Hippocampal formation (tissue), 2 donors: ENCODE results near the gene MRPL53.
A peak's percentile ranks its signal among the peaks of the same experiment; 100 is the strongest.
"Not testable (repeated sequence)": the region's sequence is repeated elsewhere in the genome, so short reads cannot be mapped to it uniquely, and the experiment has no call there.

ENCODE experiments used
- DNase-seq, 2 donors: peaks; one replicate each; lab custom pipeline; 2025; lab: John Stamatoyannopoulos, UW

Gene MRPL53

DNA sequence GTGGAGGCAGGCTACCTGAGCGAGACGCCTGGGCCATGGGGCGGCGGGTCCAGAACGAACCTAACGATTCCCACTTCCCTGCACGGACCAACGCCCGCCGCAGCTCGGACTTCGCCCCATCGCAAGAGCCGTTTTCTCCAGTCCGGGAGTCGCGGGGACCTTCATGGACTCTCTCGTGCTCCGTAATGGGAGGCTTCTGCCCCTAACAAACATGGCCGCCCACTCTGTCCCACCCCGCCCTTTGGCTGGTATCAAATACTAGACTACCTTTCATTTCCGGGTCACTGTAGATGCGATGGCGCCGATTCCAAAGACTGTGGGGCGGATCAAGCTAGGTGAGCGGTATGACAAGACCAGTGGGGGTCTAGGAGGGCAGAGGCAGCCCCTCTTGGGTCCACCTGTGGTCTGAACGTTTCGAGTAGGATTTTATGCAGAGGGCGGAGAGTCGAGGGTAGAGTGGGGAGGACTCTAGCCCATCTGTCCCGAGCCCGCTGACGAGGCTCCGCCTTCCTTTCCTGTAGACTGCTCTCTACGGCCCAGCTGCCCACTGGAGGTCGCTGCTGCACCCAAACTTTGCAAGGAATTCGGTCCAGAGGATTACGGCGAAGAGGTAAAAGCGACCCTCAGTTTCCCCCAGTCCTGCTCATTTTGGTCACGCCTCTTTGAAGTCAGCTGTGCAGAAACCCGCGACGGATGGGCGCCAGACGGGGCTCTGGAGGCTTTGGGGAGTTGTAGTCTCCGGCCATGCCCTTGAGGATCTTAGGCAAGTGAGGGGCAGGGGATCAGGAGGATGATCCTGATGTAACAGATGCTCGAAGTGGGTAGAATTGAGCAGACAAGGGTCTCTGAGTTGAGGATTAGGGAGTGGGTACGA, 10.6 kb upstream of the MRPL53 start, which contains the start of the genes CCDC142 and TTC31:
Gene CCDC142 (minus strand): TSS at position 198 of the 874 bp plus-strand sequence. CDS start 161 bp downstream, at position 37.
Gene TTC31 (plus strand): TSS at position 281 of the 874 bp plus-strand sequence. CDS start 15 bp downstream, at position 296.
- peak; percentile 94 to 98 for DNase-seq

DNA sequence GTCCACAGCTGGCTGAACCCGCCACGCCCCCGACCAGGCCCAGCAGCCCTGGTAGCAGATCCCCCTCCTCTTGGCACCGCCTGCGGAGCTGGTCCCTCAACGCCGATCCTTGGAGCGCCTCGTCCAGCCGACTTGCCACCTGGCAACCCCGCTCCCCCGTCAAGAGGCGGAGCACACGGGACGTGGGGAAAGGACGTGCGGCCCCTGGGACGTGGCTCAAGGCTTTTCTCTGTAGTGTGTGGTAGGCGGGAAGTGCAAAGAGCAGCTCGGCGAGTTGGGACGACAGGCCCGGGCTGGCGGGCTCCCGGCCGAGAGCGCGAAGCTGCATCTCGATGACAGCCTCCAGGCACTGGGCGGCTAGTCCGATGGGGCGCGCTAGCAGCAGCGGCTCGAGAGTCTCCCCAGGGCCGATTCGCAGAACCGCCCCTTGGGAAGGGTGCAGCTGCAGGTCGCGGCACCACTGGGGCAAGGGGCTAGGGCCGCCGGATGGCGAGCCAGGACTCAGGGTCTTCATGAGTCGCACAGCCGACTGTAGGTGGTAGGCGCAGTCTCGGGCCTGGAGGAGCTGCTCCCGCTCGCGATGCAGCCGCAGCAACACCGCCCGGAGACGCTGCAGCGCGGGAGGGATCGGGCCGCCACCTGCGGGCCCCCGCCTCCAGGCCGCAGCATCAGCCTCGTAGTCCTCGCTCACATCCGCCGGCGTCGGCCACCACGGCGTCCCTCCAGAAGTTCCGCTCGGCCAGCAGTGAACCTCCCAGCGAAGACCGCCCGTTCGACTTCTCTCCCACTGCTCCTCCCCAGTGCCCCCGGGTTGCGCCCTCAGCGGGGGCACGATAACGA, 9.7 kb upstream of the MRPL53 start:
- DNase-seq = no peak

DNA sequence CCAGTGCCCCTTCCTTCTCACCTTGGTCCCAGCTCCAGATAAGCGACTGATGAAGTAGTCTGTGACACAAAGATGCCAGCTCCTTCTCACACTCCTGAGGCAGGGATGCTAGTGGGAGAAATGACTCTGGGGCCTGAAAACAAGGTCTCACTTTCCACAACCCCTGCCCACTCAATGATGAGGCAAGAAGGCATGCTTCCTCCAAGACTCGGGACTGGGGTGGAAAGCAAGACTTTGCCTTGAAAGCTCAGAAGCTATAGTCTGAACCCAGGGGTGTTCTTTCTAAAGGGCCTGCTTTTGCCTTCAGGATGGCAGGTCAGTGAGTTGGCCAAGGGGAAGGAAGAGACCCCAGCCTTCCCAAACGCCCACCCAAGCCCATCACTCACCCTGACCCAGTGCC, 9.0 kb upstream of the MRPL53 start:
- DNase-seq = no peak

DNA sequence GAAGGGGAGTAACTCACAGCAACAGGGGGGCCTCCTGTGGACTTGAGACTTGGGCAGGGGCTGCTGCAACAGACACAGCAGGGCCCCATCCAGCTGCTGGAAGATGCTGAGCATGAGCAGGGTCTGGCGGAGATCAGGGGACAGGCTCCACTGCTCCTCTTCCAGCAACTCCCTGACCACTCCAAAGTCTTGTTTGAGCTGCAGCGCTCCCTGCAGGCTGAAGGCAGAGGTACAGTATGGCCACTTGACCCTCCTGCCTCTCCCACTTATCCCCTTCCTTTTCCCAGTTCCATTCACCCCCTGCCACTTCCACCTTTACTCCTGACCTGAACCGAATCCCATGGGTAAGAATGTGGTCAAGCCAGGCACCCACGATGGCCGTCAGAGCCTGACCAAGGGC, 2.4 kb upstream of the MRPL53 start:
- no peak for DNase-seq

DNA sequence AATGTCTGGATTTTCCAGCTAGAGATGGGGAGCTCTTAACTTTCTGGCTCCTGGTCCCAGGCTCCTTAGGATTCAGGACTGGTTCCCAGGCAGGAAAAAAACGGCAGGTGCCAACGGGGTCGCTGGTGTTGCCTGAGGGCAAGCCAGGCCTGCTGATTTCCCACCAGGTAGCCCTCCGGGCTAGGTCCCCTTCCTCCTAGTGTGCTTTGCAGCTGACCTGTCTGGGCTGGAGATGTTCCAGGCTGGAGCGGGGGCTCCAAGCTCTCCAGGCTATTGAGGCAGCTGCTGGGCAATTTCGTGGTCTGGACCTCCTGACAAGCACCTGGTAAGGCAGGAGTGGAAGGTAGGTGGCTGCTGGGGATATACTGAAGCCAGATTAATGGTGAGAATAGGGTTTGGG, 2.0 kb upstream of the MRPL53 start:
- DNase-seq = no peak

DNA sequence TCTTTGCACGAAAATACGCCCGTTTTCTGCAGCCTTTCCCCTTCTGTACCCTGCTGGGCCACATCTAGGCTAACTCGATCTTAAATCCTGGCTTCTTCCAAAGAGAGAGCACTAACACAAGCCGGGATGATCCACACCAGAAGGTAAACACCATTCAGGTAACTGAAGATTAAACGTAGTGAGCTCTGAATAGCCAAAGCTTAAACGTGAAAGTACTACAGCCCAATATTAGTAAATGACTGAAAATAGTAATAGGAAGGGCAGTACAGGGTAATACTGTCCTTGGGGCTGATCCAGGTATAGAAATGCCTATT, 422 bp upstream of the MRPL53 start:
- no peak for DNase-seq

DNA sequence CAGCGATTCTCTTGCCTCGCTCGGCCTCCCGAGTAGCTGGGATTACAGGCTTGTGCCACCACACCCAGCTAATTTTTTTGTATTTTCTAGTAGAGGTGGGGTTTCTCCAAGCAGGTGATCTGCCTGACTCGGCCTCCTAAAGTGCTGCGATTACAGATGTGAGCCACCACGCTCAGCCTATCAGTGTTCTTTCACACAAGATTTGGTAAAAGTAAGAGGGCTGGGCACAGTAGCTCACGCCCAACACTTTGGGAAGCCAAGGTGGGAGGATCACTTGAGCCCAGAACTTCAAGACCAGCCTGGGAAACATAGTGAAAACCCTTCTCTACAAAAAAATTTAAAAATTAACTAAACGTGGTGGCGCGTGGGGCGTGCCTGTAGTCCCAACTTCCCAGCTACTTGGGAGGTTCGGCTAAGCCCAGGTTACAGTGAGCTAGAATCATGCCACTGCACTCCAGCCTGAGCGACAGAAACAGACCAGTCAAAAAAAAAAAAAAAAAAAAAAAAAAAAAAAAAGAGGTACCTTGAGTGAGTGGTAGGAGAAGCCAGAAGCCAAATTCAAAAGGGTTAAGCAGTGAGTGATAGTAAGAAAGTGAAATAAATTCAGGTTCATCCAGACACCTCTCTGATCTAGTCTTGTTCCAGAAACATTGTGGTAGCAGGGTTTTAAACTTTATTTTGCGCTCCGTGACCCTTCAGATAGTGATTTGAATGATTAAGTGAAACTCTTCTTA, 981 bp downstream of the MRPL53 start:
- DNase-seq = no peak

DNA sequence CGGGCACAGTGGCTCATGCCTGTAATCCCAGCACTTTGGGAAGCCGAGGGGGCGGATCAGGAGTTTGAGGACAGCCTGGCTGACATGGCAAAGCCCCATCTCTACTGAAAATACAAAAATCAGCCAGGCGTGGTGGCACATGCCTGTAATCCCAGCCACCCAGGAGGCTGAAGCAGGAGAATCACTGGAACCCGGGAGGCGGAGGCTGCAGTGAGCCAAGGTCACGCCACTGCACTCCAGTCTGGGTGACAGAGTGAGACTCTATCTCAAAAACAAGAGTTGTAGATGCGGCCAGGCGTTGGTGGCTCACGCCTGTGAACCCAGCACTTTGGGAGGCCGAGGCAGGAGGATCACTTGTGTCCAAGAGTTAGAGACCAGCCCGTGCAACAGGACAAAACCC, 1.7 kb downstream of the MRPL53 start:
- DNase-seq = not testable (repeated sequence)

DNA sequence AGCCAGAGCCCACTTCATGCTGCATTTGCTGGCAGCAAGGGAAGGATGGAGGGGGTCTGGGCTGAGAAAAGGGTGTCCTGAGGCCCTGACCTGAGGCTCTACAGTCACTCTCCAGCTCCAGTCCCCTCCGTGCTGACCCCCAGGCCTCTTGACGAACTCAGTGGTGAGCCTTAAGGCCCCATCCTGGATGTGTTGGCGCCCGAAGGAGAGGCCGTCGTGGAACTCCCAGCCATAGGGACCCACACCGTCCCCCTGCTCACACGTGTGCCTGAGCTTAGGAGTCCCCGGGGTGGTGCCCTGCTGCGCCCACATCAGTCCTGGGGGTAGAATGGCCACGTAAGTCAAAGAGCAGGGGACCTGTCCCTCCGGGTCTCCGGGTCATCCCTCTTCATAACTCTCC, 8.1 kb downstream of the MRPL53 start:
- no peak for DNase-seq

DNA sequence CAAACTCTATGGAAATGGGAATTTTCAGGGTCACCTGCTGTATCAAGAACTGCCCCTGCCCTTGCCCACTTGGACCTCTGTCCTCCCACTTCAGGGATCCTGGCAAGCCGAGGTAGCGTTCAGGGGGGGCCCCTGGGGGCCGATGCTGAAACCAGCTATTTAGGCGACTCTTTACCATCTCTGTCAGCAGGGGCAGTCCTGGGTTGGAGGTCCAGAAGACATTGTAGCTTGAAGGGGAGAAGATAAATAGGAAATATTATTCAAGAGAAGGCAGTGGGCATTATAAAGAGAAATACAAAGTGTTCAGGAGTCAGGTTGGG, 9.7 kb downstream of the MRPL53 start:
- no peak for DNase-seq

DNA sequence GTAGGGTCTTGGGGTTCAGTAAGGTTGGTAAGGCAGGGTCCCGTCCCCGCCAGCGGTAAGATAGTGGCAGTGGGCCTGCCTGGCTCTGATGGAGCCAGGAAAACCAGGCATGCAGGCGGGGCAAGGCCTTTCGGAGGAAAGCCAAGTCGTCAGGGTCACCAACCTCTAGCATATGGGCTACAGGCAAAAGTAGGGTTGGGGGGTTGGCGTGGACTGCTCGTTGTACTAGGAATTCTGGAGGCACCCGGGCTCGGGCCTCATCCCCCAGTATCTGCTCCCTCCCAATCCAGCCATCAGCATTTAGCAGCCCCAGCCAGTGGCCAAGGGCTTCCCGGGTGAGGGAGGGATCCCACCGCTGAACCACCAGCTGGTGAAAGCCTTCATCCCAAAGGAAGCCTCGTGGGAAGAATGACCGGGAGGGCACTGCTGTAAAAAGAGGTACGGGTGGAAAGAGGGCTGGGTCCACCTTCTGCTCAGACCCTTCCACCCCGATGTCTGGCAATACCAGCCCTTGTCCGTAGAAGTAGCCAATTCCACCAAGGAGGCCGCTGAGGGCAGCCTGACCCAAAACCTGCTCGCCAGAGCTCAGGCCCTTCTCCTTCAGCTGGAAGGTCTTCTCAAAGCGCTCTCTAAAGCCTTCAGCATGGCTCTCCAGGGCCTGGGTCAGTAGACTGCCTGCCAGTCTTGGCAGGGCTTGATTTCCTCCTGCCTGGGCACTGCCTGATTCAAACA, 10.3 kb downstream of the MRPL53 start:
- no peak for DNase-seq

DNA sequence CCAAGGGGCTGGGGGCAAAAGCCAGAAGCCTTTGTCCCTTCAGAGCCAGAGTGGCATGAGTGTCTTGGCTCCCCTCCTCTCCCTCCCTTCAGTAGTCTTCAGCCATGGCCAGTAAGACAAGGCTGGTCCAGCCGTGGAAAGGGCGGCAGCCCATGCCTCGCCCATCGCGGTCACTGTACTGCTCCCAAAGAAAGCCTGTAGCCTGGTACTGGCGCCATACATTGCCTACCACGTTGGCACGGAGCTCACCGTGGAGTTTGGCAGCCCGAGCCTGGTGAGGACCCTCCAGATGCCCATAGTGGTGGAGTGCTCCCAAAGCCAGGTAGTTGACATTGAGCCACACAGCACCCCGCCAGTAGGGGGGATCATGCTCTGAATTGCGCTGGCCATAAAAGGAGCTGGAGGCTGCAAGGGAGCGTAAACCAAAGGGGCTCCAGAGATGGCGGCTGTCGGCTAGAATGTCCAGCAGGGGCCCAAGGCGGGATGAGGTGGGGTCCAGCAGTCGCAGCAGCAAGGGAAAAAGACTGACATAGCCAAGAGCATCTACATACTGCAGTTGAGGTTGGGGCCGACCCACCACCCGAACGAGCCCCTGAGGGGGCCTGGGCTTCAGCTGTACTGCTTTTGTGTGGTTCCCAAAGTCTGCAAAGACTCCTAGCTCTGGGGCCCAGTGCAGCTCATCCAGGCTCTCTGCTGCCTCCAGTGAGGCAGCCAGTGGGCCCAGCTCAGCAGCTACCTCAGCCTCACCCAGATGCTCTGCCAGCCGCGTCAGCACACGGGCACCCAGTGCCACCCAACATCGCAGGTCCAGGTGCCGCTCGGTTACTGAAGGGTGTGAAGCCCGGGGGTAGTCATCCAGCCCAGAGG, 11.1 kb downstream of the MRPL53 start:
- no peak for DNase-seq

DNA sequence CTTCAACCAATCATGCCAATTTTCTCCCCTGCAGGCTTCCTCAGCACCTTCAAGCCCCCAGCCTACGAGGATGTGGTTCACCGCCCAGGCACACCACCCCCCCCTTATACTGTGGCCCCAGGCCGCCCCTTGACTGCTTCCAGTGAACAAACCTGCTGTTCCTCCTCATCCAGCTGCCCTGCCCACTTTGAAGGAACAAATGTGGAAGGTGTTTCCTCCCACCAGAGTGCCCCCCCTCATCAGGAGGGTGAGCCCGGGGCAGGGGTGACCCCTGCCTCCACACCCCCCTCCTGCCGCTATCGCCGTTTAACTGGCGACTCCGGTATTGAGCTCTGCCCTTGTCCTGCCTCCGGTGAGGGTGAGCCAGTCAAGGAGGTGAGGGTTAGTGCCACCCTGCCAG, 12.3 kb downstream of the MRPL53 start:
- DNase-seq = not testable (repeated sequence)

DNA sequence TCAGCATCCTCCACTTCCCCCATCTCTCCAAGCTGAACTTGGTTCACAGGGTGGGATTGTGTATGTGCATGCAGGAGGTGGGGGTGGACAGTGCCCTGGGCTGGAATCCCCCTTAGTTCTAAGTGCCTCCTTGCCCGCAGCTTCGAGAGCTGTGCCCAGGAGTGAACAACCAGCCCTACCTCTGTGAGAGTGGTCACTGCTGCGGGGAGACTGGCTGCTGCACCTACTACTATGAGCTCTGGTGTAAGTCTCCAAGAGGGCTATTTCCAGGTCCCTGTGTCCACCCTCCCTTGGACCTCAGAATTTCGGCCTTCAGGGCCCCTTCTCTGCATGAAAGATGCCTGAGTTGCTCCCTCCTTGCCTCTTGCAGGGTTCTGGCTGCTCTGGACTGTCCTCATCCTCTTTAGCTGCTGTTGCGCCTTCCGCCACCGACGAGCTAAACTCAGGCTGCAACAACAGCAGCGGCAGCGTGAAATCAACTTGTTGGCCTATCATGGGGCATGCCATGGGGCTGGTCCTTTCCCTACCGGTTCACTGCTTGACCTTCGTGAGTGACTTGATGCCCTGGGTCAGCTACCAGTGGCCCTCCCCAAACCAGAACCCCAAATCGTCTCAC, 12.9 kb downstream of the MRPL53 start:
- DNase-seq = not testable (repeated sequence)

DNA sequence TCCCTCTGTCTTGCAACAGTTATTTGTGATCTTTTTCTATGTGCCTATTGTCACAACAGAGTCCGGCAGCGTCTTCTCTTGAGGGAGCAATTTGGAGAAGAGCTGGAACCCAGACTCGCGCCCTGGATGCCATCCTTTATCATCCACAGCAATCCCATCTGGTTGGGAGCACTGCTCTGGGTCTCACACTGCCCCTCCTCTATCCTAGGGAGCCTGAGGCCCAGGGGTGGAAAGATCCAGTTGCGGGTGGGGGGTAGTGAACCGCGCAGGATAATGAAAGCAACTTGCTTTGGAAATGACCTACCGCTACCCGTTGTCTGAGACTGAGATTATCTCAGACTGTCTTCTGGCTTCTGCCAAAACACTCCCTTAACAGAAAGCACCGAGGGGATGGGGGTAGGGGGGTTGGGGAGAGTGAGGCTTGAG, 13.5 kb downstream of the MRPL53 start:
- DNase-seq = no peak

DNA sequence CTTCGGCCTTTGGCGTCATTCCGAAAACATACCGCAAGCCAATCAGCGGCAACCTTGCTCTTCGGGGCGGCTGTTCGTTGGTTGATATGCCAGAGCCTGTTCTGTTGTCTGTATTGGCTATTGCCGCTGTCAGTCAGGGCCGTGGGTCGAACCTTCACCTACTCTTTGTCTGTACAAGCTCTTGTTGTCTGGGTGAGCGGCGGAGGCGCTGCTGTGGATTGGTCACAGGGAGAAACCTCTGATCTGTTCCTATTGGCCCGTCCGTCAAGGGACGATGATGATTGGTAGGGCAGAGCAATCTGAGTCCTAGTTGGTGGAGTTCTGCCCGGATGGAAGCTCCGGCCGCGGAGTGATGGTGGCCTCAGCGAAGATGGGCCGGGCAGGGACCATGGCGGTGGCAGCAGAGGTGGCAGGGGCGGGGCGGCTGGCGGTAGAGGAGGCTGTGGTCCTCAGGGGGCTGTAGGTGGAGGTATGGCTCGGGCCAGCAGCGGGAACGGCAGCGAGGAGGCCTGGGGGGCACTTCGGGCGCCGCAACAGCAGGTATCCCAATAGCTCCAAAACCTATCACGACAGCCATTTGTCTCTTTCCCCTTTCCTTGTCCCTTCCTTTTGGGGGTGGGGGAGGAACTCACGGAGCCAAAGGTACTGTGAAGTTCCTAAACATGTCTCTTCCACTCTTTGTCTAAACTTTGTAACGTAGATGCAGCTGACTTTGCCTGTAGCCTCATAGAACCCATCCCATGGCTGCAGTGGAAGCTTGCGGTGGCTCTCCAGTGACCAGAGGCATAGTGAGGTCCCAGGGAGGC, 14.1 kb downstream of the MRPL53 start, which contains the start of gene WBP1:
Gene WBP1 (plus strand): TSS at position 307 of the 806 bp plus-strand sequence. CDS start 165 bp downstream, at position 472.
- DNase-seq = peak; percentile 99 to 100

DNA sequence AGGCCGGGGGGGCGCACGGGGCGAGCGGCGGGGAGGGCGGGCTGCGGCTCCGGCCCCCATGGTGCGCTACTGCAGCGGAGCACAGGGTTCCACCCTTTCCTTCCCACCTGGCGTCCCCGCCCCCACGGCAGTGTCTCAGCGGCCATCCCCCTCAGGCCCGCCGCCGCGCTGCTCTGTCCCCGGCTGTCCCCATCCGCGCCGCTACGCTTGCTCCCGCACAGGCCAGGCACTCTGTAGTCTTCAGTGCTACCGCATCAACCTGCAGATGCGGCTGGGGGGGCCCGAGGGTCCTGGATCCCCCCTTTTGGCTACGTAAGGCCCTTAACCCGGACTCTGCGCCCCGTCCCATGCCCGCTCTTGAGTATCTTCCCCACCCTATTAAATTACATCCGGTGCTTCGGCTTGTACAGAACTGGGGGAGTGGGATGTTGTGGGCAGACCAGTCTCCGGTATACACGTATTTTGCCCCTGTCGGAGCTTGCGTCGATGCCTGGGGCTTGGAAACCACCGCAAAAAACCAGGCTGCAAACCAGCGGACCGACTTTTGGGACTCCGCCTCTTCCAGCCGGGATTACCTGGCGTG, 14.8 kb downstream of the MRPL53 start:
- peak in 1 of 2 donors; percentile 61 for DNase-seq

DNA sequence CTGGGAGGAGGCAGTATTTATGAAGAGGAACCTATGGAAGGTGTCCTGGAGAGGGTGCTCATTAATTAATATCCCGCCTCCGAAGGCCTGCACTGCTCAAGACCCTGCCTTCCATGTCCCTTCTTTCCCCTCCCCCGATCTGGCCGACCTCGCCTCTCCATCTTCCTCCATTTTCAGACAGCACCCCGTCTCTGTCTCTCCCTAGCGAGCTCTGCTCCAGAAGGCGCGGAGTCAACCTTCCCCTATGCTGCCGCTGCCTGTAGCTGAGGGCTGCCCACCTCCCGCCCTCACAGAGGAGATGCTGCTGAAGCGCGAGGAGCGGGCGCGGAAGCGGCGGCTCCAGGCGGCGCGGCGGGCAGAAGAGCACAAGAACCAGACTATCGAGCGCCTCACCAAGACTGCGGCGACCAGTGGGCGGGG, 15.3 kb downstream of the MRPL53 start:
- DNase-seq = peak in 1 of 2 donors; percentile 61
